Skin epidermis (tissue), 12 donors: ENCODE measurements around the gene PDP2.
A peak's percentile ranks its signal among the peaks of the same experiment; 100 is the strongest.
"Not testable (repeated sequence)": the region's sequence is repeated elsewhere in the genome, so short reads cannot be mapped to it uniquely, and the experiment has no call there.

Experiments used
- H3K27ac ChIP-seq, 21 experiments: fragments of 200-600 bp; sonication (generic) in 11 of 21; one replicate each; pipeline ENCODE4 v1.5.0; 2020; ENCODE audit warnings: mild to moderate bottlenecking in 3 of 21, inconsistent platforms in 2 of 21, moderate library complexity in 2 of 21
- H3K4me3 ChIP-seq, 7 experiments: fragments of 200-600 bp; sonication (generic) in 2 of 7; one replicate each; pipeline ENCODE4 v1.5.0; 2020; ENCODE audit warnings: inconsistent platforms in 2 of 7, mild to moderate bottlenecking in 2 of 7, moderate library complexity in 1 of 7

The PDP2 gene

GRCh38 chr16:66881560-66881959 is 1.2 kb downstream of the PDP2 start:
- H3K4me3 ChIP-seq, result peak overlapping the region in 1 of 7 experiments; percentile 72
- peak overlapping the region in 1 of 21 experiments; percentile 18 for H3K27ac ChIP-seq

GRCh38 chr16:66881964-66882508 is 1.7 kb downstream of the PDP2 start:
- H3K27ac ChIP-seq, result no peak overlapping the region
- H3K4me3 ChIP-seq, result no peak overlapping the region

GRCh38 chr16:66882702-66883101 is 2.4 kb downstream of the PDP2 start:
- H3K27ac ChIP-seq, result no peak overlapping the region
- H3K4me3 ChIP-seq, result no peak overlapping the region

GRCh38 chr16:66885491-66885890 is 5.2 kb downstream of the PDP2 start:
- no peak overlapping the region for H3K4me3 ChIP-seq
- H3K27ac ChIP-seq, result no peak overlapping the region

DNA sequence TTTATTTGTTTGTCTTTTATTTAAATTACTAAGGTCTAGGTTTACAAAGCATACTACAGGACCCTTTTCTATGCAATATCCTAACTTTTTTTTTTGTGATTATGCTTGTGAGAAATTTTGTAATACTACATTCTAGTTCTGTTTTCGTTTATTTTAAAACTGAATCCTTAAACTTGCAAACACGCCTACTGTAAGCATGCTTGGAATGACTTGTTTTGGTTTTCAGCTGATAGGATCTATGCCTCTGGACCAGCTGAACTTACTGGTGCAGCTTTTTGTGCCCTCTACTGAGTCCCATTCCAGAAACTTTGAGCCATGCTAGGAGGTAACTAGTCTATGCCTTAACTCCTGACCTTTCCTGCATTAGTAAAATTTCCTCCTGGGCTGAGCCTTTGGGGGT is 6.0 kb downstream of the PDP2 start:
- no peak overlapping the region for H3K27ac ChIP-seq

GRCh38 chr16:66886914-66887313 is 6.6 kb downstream of the PDP2 start:
- no peak overlapping the region for H3K27ac ChIP-seq
- no peak overlapping the region for H3K4me3 ChIP-seq

More for the DNA sequence above, 6.0 kb downstream of the PDP2 start:
- H3K4me3 ChIP-seq, result no peak overlapping the region

DNA sequence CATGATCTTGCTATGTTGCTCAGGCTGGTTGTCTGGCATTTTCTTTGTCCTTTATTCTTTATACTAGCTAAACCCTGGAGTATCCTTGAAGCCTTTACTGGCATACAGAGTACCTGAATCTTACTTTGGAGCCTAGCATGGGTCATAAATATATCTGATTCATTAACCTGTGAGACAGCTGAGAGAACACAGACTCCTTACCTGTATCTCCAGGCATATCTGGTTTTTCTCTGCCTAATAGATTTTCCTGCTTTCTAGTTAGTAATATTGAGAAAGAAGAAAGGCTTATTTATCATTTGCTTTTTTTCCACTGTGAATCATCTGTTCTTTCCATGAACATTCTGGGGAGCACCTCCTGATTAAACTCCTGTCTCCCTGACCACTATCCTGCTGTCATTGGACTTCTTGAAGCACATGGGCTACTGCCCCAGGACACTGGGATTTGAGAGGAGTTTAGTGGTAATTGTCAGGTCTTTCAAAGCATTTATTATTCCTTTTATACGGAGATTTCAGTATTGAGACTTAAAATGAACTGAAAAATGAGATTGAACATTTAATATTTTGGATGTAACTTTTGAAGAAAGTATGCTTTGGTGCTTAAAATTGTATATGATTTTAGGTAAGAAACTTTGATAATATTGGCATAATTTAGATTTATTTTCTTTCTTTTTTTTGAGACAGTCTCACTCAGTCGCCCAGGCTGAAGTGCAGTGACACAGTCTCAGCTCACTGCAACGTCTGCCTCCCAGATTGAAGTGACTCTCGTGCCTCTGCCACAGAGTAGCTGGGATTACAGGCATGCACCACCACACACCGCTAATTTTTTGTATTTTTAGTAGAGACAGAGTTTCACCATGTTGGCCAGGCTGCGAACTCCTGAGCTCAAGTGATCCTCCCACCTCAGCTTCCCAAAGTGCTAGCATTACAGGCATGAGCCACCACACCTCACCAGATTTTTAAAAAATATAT is 8.6 kb downstream of the PDP2 start:
- Histone ChIP-seq H3K4me3 (no peak overlapping the region), H3K27ac (no peak overlapping the region)

GRCh38 chr16:66889622-66890021 is 9.3 kb downstream of the PDP2 start:
- H3K27ac ChIP-seq, result no peak overlapping the region
- H3K4me3 ChIP-seq, result no peak overlapping the region

DNA sequence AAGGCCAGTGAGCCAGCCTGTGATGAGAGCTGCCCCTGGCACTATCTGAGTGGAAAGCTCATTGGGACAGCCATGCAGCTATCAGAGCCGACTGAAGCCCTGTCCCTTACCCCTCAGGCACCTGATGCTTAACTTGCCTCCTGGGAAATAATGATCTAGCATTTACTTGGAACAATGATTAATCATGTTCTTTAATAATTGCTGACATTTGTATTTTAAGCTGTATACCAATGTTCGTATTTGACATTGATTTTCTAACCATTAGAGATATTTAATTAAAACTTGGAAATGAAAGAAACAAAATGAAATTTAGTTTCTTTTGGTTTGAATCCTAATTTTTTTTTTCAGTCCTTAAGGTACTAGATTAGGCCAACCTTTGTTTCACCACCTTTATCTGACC is 10.5 kb downstream of the PDP2 start:
- H3K27ac ChIP-seq, result no peak overlapping the region
- H3K4me3 ChIP-seq, result no peak overlapping the region

- no peak overlapping the region for H3K27ac ChIP-seq
- no peak overlapping the region for H3K4me3 ChIP-seq
Observed at GRCh38 chr16:66891360-66891759, 11.0 kb downstream of the PDP2 start.

DNA sequence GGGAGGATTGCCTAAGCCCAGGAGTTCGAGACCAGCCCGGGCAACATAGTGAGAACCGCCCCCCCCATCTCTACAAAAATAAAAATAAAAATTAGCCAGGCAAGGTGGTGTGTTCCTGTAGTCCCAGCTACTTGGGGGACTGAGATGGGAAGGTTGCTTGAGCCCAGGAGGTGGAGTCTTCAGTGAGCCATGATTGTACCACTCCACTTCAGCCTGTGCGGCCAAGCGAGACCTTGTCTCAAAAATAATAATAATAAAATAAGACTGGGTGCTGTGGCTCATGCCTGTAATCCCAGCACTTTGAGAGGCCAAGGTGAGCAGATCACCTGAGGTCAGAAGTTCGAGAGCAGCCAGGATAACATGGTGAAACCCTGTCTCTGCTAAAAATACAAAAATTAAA is 11.5 kb downstream of the PDP2 start:
- H3K4me3 ChIP-seq, result no peak overlapping the region
- no peak overlapping the region for H3K27ac ChIP-seq

DNA sequence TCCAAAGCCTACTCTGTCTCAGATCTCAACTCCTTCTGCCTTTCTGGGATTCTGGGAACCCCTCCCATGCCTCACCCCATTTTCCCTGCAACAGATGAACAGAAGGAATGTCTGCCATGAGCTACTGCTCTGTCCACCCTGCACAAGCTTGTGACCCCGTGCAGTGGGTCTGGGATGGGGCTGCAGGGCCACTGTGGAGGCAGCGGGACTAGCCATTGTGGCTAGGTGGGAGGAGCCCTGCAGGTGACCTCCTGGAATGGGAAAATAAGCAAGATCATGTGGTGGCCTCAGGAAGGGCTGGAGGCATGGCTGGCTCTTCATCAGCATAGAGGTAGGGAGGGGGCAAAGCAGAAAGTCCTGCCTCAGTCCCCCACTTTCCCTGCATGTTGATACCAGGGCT is 13.7 kb downstream of the PDP2 start:
- Histone ChIP-seq H3K4me3 (no peak overlapping the region), H3K27ac (no peak overlapping the region)

- H3K4me3 ChIP-seq, result no peak overlapping the region
- no peak overlapping the region for H3K27ac ChIP-seq
Observed at GRCh38 chr16:66894948-66895688, 14.8 kb downstream of the PDP2 start.

DNA sequence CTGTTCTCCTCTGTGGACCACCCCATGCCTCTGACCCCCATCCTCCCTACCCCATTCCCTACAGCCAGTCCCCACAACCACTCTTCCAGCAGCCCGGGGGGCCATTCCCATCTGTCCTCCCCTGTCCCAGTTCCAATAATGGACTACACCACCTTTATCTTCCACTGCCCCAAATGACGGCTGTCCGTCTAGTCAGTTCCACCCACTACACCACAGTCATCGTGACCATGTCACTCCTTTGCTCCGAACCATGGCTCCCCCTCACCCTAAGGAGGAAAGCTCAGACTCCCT is 15.3 kb downstream of the PDP2 start:
- Histone ChIP-seq H3K4me3 (no peak overlapping the region), H3K27ac (no peak overlapping the region)

GRCh38 chr16:66895999-66896398 is 15.7 kb downstream of the PDP2 start:
- no peak overlapping the region for H3K27ac ChIP-seq
- H3K4me3 ChIP-seq, result no peak overlapping the region

DNA sequence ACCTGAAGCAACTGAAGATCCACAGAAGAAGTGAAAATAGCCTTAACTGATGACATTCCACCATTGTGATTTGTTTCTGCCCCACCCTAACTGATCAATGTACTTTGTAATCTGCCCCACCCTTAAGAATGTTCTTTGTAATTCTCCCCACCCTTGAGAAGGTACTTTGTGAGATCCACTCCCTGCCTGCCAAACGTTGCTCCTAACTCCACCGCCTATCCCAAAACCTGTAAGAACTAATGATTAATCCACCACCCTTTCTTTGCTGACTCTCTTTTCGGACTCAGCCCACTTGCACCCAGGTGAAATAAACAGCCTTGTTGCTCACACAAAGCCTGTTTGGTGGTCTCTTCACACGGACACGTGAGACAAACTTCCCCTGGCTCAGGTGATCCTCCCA is 16.4 kb downstream of the PDP2 start:
- H3K4me3 ChIP-seq, H3K27ac ChIP-seq: not testable (repeated sequence)

GRCh38 chr16:66898207-66898606 is 17.9 kb downstream of the PDP2 start:
- Histone ChIP-seq H3K27ac (no peak overlapping the region), H3K4me3 (no peak overlapping the region)

GRCh38 chr16:66898933-66899309 is 18.6 kb downstream of the PDP2 start:
- peak overlapping the region in 1 of 21 experiments; percentile 22 for H3K27ac ChIP-seq
- H3K4me3 ChIP-seq, result no peak overlapping the region

- no peak overlapping the region for H3K4me3 ChIP-seq
- peak overlapping the region in 6 of 21 experiments; percentile 20 to 77 (median 30) for H3K27ac ChIP-seq
Observed at GRCh38 chr16:66899310-66899944, 19.1 kb downstream of the PDP2 start.

DNA sequence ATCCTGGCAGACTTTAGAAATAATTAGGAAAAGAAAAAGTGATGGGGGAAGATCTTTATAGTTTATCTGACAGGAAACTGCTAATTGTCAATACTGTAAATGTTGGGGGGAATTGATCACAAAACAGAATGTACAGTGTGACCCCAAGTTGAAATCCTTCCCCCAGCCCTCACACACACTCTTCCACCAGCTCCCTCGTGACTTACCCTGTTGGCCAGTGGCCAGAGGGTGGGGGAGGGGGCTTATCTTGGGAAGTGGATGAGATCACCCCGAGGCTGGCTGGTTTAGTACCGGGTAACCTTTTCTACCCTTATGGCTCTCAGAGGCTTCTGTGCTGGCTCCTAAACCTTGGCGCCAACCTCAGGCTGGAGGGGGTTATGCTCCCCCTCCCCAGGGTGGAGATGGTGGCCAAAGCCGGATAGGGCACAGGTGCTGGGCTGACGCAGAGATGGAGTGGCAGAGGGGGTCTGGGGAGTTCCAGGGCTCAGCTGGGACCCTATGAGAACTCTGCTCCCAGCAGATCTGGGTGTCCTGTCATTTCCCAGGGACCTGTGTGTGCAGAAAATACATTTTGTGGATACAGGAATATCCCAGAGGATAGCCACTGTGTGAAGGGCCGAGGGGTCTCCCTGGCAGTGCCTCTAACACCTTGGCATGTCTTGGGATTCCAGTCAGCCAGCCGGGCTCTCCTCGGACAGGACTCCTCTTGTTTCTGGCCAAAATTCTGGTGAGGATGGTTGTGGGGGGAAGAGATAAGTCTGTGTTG is 19.8 kb downstream of the PDP2 start:
- no peak overlapping the region for H3K4me3 ChIP-seq

More for the DNA sequence above, 19.8 kb downstream of the PDP2 start:
- H3K27ac ChIP-seq, result peak overlapping the region in 9 of 21 experiments; percentile 17 to 77 (median 56)
